ENCODE data around the gene PRDM11.

Gene PRDM11

DNA sequence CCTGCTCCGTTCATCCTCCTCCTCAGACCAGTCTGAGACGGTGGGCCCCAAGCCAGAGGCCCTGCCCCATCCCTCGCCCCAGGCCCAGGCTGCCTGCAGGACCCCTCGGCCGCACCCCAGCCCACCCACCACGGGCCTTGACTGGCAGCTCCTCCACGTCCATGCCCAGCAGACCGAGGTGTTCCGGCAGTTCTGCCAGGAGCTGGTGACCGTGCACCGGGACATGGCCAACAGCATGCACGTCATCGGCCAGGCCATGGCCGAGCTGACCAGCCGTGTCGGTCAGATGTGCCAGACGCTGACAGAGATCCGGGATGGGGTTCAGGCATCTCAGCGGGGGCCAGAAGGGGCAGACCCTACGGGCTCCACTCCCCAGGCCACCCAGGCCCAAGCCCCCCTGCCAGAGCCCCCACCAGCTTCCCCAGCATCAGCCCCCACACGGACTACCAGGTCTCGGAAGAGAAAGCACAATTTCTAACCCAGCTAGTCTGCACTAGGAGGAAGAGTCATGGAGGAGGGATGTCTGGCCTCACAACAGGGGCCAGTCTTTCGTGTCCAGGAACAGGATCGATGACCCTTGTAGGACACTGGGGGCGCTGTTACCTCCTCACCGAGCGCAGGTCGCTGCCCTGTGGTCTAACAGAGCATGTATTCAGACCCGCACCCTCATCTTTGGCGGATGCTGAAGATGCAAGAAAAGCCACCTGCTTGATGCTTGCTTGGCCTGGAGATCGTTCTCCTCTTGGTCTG lies 66.3 kb downstream of the PRDM11 start:
- in situ Hi-C loops (cut with HindIII; ENCODE audit: low pct_ligation_motif_present, low sequenced_read_pairs), result no loop called here
- no peak overlapping the region for H3K4me3 ChIP-seq (ENCODE audit: low read depth, low read length)
- TF ChIP-seq, protein P1, sequence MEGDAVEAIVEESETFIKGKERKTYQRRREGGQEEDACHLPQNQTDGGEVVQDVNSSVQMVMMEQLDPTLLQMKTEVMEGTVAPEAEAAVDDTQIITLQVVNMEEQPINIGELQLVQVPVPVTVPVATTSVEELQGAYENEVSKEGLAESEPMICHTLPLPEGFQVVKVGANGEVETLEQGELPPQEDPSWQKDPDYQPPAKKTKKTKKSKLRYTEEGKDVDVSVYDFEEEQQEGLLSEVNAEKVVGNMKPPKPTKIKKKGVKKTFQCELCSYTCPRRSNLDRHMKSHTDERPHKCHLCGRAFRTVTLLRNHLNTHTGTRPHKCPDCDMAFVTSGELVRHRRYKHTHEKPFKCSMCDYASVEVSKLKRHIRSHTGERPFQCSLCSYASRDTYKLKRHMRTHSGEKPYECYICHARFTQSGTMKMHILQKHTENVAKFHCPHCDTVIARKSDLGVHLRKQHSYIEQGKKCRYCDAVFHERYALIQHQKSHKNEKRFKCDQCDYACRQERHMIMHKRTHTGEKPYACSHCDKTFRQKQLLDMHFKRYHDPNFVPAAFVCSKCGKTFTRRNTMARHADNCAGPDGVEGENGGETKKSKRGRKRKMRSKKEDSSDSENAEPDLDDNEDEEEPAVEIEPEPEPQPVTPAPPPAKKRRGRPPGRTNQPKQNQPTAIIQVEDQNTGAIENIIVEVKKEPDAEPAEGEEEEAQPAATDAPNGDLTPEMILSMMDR (IDR thresholded peaks at IDR 0.05; ENCODE audit: low read depth, low read length, missing control alignments), result peak; percentile 40
- DNase-seq, result no peak
- no peaks in the 10 kb centered on the region for H3K27me3 ChIP-seq (replicated peaks)
- no peaks in the 10 kb centered on the region for H3K36me3 ChIP-seq (replicated peaks)
- no peak overlapping the region for H3K27ac ChIP-seq

DNA sequence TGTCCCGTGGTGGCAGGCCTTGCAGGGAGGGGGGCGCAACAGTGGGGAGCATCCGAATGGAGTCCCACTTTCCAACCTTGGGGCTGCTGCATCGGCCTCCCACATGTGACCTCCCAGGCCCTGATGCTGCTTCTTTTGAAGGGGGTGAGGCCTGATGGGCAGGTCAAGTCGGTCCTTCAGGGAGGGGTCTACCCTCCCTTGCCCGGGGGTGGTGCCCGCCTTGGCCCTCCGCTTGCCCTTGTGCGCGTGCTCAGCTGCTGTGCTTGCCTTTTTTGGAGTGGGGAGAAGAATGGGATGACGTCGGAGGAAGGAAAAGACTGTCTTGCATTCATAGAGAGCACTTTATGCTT lies 66.9 kb downstream of the PRDM11 start:
- TF ChIP-seq, protein P1 (IDR thresholded peaks at IDR 0.05; ENCODE audit: low read depth, low read length, missing control alignments), result no peak
- Histone ChIP-seq H3K36me3 (replicated peaks) (no peaks in the 10 kb centered on the region), H3K27me3 (replicated peaks) (no peaks in the 10 kb centered on the region), H3K27ac (no peak overlapping the region), H3K4me3 (ENCODE audit: low read depth, low read length) (no peak overlapping the region)
- DNase-seq, result no peak
- in situ Hi-C loops (cut with HindIII; ENCODE audit: low pct_ligation_motif_present, low sequenced_read_pairs), result no loop called here

DNA sequence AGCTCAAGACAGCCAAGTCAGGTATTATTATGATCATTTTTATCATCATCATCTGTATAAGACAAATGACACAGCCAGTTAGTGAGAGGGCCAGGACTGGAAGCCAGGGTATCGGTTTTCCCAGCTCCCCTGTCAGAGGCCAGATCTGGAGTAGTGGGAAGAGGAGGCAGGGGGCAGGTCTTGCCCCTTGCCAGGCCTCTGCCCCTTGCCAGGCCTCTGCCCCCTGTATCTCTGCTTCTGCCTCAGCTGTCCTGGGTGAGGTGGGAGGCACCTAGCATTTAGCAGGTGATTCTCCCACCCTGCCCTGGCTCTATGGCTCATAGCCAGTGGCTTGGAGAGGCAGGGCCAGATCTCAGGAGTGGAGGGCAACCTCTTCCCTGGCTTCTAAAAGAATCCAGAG lies 67.3 kb downstream of the PRDM11 start:
- no peaks in the 10 kb centered on the region for H3K27me3 ChIP-seq (replicated peaks)
- H3K4me3 ChIP-seq (ENCODE audit: low read depth, low read length), result no peak overlapping the region
- in situ Hi-C loops (cut with HindIII; ENCODE audit: low pct_ligation_motif_present, low sequenced_read_pairs), result no loop called here
- H3K27ac ChIP-seq, result no peak overlapping the region
- no peaks in the 10 kb centered on the region for H3K36me3 ChIP-seq (replicated peaks)
- no peak for DNase-seq
- TF ChIP-seq, protein P1 (IDR thresholded peaks at IDR 0.05; ENCODE audit: low read depth, low read length, missing control alignments), result no peak

DNA sequence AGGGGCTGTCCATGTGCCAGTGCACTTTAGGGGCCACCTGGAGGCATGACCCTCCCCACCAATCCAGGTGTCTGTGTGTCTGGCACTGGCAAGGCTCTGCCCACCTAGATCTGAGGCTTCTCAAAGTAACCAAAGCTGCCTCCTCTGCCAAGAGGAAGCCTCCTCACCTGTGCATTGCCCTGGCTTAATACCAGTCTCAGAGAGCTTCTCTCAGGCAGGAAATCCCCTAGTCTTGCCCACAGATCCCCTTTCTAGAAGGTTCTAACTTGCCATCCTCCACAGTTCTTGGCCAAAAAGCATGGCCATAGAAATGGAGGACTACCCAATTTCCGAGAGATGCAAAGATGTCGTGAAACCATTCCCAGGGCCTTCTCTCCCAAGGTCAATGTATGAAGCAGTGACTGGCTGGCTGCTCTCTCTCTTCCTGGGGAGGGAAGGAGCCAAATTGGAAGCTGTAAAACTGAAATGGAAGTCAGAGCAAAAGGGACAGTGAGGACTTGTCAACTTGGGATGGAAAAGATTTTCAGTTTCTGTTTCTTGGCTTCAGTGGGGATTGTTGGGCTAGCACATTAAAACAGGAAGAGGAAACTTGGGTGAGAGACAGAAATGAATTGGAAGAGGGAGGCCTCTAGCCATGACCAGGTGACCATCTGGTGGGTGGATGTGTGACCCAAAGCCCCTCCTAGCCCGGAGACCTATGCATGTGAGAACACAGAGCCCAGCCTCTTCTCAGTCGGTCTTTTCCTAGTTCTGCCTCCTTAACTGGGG lies 68.8 kb downstream of the PRDM11 start:
- in situ Hi-C loops (cut with HindIII; ENCODE audit: low pct_ligation_motif_present, low sequenced_read_pairs), result no loop called here
- no peak for DNase-seq
- Histone ChIP-seq H3K27ac (no peak overlapping the region), H3K4me3 (ENCODE audit: low read depth, low read length) (no peak overlapping the region), H3K27me3 (replicated peaks) (no peaks in the 10 kb centered on the region), H3K36me3 (replicated peaks) (no peaks in the 10 kb centered on the region)
- TF ChIP-seq, protein P1 (IDR thresholded peaks at IDR 0.05; ENCODE audit: low read depth, low read length, missing control alignments), result no peak

DNA sequence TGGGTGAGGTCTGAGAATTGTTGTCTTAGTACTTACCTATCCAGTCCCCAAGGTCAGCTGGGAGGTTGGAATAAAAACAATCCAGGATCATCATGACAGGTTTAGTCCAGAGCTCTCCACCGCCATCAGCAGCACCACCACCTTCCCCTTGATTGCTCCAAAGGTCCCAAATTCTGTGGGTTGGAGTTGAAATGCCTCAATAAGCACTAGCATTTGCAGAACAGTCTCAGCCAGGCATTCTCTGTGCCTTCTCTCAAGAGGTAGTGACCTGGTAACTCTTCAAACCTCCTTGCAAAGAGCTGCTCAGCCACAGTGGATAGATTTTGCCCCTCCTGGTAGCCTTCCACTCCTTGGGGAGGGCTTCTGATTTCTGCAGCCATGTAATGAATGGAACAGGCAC lies 69.6 kb downstream of the PRDM11 start:
- Histone ChIP-seq H3K27ac (no peak overlapping the region), H3K36me3 (replicated peaks) (no peaks in the 10 kb centered on the region), H3K4me3 (ENCODE audit: low read depth, low read length) (no peak overlapping the region), H3K27me3 (replicated peaks) (no peaks in the 10 kb centered on the region)
- TF ChIP-seq, protein P1 (IDR thresholded peaks at IDR 0.05; ENCODE audit: low read depth, low read length, missing control alignments), result no peak
- in situ Hi-C loops (cut with HindIII; ENCODE audit: low pct_ligation_motif_present, low sequenced_read_pairs), result no loop called here
- DNase-seq, result no peak
